ENCODE data around the gene SMAD9. TPM values are rescaled to one million over a fixed set of nuclear protein-coding genes. Genes with fewer than 3 reads are reported as not detected.
"Not testable (repeated sequence)": the region's sequence is repeated elsewhere in the genome, so short reads cannot be mapped to it uniquely, and the experiment has no call there.

Gene SMAD9
- total and polyA plus RNA-seq, 2 of the 13 experiments (the other 11 are each of a cell fraction or from before 2014, with no cell fraction given): 4.2 to 7.7 TPM

DNA sequence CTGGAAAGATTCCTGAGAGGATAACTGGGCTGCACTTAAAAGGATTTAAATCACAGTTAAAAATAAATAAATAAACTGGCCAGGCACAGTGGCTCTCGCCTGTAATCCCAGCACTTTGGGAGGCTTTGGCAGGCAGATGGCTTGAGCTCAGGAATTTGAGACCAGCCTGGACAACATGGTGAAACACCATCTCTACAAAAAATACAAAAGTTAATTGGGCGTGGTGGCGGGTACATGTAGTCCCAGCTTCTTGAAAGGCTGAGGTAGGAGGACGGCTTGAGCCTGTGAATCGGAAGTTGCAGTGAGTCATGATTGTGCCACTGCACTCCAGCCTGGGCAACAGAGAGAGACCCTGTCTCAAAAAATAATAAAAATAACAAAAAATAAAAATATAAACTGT lies 36.6 kb downstream of the SMAD9 start:
- H4K20me1 ChIP-seq (ENCODE audit: insufficient read depth, low read length); H3K27me3 ChIP-seq (ENCODE audit: control insufficient read depth in 1 of 2, insufficient read depth in 2 of 2, low read length in 2 of 2); DNase-seq (ENCODE audit: low spot score); H3K9me3 ChIP-seq (ENCODE audit: low read length); H3K36me3 ChIP-seq (replicated peaks in 1 of 2; ENCODE audit: control insufficient read depth in 1 of 2, insufficient read depth in 2 of 2, low read length in 2 of 2); FAIRE-seq; H2AFZ ChIP-seq (ENCODE audit: low read length); CTCF ChIA-PET (ENCODE audit: low intra/inter-chr PET ratio, low total read pairs): not testable (repeated sequence)
- POLR2A ChIA-PET: interaction anchor here (1.1 to 1.7 kb wide), 5 partner anchors 8 to 117 kb away, joined by 3 to 24 read pairs (median 4); partner anchors contain the start of gene EXOSC8
- Histone ChIP-seq H3K9ac (ENCODE audit: insufficient read depth, low read depth, low read length) (peak overlapping the region; percentile 81), H3K79me2 (ENCODE audit: insufficient read depth, low read length) (peaks cover 26% of the 10 kb centered on the region), H3K4me2 (ENCODE audit: low read depth, low read length) (peak overlapping the region; percentile 76), H3K4me1 (ENCODE audit: insufficient read depth, low read length) (peaks cover 83% of the 10 kb centered on the region), H3K27ac (ENCODE audit: extremely low read length, insufficient read depth, low read length) (peak overlapping the region; percentile 99), H3K4me3 (replicated peaks in 1 of 3; ENCODE audit: insufficient read depth in 1 of 3, low read depth in 2 of 3, low read length in 3 of 3) (peak overlapping the region; percentile 34 to 55 (median 34); a peak in 5 of 6 replicates)
- in situ Hi-C loops (cut with HindIII; ENCODE audit: extremely low pct_ligation_motif_present, low pct_unique_long_range_greater_than_20kb) (loop anchor here (5.0 kb wide), 1 partner anchor 39 kb away; the partner anchor contains the start of gene SMAD9), intact Hi-C loops (cut with micrococcal nuclease; ENCODE audit: unreplicated experiment) (loop anchor here (1.0 to 2.0 kb wide), 3 partner anchors 36 to 117 kb away; partner anchors contain the start of genes EXOSC8 and RFXAP)
- BruUV-seq (replicated peaks): TSS peak; percentile 73
- ATAC-seq: peak; percentile 50
- 5% methylated on average over 5 of the region's 5 CpGs for WGBS (ENCODE audit: low lambda C conversion rate)
- TF ChIP-seq KAT7 (CRISPR knock-in tag; IDR thresholded peaks at IDR 0.05; ENCODE audit: borderline replicate concordance) (0 out of 2 replicates have a peak, but pooled peaks have one; percentile 19), ETV5 (CRISPR knock-in tag; IDR thresholded peaks at IDR 0.05; ENCODE audit: borderline replicate concordance) (peak; percentile 20; the same call in 1 of the 2 replicates), REPIN1 (CRISPR knock-in tag; IDR thresholded peaks at IDR 0.05; ENCODE audit: borderline replicate concordance, low read depth) (0 out of 2 replicates have a peak, but pooled peaks have one; percentile 7), GABPB1 (CRISPR knock-in tag; IDR thresholded peaks at IDR 0.05) (peak; percentile 34), ZNF292 (CRISPR knock-in tag; IDR thresholded peaks at IDR 0.05; ENCODE audit: borderline replicate concordance, low read depth) (peak; percentile 5; the same call in 1 of the 2 replicates), SMYD3 (CRISPR knock-in tag; IDR thresholded peaks at IDR 0.05) (0 out of 2 replicates have a peak, but pooled peaks have one; percentile 9), ASH2L (IDR thresholded peaks at IDR 0.05; ENCODE audit: insufficient read length, low read depth, low read length) (peak; percentile 3), CHD4 (IDR thresholded peaks at IDR 0.05; ENCODE audit: borderline replicate concordance, low read length) (peak; percentile 15; the same call in 1 of the 2 replicates), RFXAP (CRISPR knock-in tag; IDR thresholded peaks at IDR 0.05; ENCODE audit: borderline replicate concordance) (0 out of 2 replicates have a peak, but pooled peaks have one; percentile 8), TAF1 (CRISPR knock-in tag; IDR thresholded peaks at IDR 0.05) (peak; percentile 43; the same call in 1 of the 2 replicates), ZNF430 (CRISPR knock-in tag; IDR thresholded peaks at IDR 0.05) (0 out of 2 replicates have a peak, but pooled peaks have one; percentile 2), NCOR1 (IDR thresholded peaks at IDR 0.05; ENCODE audit: borderline replicate concordance, low read length) (0 out of 2 replicates have a peak, but pooled peaks have one; percentile 4), FOSL2 (CRISPR knock-in tag; IDR thresholded peaks at IDR 0.05) (peak; percentile 87)
- TF ChIP-seq, protein P1, sequence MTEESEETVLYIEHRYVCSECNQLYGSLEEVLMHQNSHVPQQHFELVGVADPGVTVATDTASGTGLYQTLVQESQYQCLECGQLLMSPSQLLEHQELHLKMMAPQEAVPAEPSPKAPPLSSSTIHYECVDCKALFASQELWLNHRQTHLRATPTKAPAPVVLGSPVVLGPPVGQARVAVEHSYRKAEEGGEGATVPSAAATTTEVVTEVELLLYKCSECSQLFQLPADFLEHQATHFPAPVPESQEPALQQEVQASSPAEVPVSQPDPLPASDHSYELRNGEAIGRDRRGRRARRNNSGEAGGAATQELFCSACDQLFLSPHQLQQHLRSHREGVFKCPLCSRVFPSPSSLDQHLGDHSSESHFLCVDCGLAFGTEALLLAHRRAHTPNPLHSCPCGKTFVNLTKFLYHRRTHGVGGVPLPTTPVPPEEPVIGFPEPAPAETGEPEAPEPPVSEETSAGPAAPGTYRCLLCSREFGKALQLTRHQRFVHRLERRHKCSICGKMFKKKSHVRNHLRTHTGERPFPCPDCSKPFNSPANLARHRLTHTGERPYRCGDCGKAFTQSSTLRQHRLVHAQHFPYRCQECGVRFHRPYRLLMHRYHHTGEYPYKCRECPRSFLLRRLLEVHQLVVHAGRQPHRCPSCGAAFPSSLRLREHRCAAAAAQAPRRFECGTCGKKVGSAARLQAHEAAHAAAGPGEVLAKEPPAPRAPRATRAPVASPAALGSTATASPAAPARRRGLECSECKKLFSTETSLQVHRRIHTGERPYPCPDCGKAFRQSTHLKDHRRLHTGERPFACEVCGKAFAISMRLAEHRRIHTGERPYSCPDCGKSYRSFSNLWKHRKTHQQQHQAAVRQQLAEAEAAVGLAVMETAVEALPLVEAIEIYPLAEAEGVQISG (CRISPR knock-in tag; IDR thresholded peaks at IDR 0.05): peak; percentile 7; the same call in 1 of the 2 replicates
- TF ChIP-seq, protein P2, sequence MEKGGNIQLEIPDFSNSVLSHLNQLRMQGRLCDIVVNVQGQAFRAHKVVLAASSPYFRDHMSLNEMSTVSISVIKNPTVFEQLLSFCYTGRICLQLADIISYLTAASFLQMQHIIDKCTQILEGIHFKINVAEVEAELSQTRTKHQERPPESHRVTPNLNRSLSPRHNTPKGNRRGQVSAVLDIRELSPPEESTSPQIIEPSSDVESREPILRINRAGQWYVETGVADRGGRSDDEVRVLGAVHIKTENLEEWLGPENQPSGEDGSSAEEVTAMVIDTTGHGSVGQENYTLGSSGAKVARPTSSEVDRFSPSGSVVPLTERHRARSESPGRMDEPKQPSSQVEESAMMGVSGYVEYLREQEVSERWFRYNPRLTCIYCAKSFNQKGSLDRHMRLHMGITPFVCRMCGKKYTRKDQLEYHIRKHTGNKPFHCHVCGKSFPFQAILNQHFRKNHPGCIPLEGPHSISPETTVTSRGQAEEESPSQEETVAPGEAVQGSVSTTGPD (CRISPR knock-in tag; IDR thresholded peaks at IDR 0.05): 0 out of 2 replicates have a peak, but pooled peaks have one; percentile 45
- TF ChIP-seq, protein P3, sequence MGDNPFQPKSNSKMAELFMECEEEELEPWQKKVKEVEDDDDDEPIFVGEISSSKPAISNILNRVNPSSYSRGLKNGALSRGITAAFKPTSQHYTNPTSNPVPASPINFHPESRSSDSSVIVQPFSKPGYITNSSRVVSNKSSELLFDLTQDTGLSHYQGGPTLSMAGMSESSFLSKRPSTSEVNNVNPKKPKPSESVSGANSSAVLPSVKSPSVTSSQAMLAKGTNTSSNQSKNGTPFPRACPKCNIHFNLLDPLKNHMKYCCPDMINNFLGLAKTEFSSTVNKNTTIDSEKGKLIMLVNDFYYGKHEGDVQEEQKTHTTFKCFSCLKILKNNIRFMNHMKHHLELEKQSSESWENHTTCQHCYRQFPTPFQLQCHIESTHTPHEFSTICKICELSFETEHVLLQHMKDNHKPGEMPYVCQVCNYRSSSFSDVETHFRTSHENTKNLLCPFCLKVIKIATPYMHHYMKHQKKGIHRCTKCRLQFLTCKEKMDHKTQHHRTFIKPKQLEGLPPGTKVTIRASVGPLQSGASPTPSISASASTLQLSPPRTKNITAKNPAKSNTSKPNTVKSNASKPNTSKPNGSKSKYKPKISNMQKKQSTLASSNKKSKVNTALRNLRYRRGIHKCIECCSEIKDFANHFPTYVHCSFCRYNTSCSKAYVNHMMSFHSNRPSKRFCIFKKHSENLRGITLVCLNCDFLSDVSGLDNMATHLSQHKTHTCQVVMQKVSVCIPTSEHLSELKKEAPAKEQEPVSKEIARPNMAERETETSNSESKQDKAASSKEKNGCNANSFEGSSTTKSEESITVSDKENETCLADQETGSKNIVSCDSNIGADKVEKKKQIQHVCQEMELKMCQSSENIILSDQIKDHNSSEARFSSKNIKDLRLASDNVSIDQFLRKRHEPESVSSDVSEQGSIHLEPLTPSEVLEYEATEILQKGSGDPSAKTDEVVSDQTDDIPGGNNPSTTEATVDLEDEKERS (CRISPR knock-in tag; IDR thresholded peaks at IDR 0.05): 0 out of 2 replicates have a peak, but pooled peaks have one; percentile 25

All from HepG2 (cell line).